PC-9 (cell line): ENCODE measurements around the gene VPS29. TPM values are rescaled to one million over a fixed set of nuclear protein-coding genes. Genes with fewer than 3 reads are reported as not detected.
"Not testable (repeated sequence)": the region's sequence is repeated elsewhere in the genome, so short reads cannot be mapped to it uniquely, and the experiment has no call there.

Experiments
- BruUV-seq: library from RNA; stranded (reverse); fragments of 400-500 nt; replicated peaks from 2 replicates; lab custom pipeline; 2021; lab: Mats Ljungman, UMichigan
- CTCF ChIA-PET: fragments of 300-600 bp; sonication (Branson Sonifier 250); formaldehyde crosslinking; loops from one replicate; lab custom pipeline; 2022; ENCODE audit warnings: antibody characterized with exemption; lab: Charles Lee
- POLR2A ChIA-PET: fragments of 300-600 bp; sonication (Branson Sonifier 250); formaldehyde crosslinking; loops from one replicate; lab custom pipeline; 2022; ENCODE audit warnings: antibody characterized with exemption; ENCODE audit not compliant: unreplicated experiment; lab: Charles Lee
- DNase-seq, 2 experiments: peaks; one replicate each; pipeline versions ENCODE4 v3.0.0 to v3.0.0-alpha.2; 2015 to 2022; ENCODE audit warnings: mixed read lengths in 1 of 2
- H2AFZ ChIP-seq: fragments of 200-600 bp; sonication (generic); 2 replicates; pipeline ENCODE4 v1.8.1; 2017; ENCODE audit warnings: antibody characterized with exemption
- H3F3A ChIP-seq: fragments of 200-600 bp; sonication (generic); 2 replicates; pipeline ENCODE4 v1.8.1; 2017; ENCODE audit warnings: antibody characterized with exemption, mild to moderate bottlenecking, low read depth; ENCODE audit not compliant: insufficient read depth
- H3K27ac ChIP-seq: fragments of 200-600 bp; sonication (generic); 2 replicates; pipeline ENCODE4 v1.6.1; 2016; ENCODE audit warnings: mixed run types
- H3K27me3 ChIP-seq: fragments of 200-600 bp; sonication (generic); 2 replicates; pipeline ENCODE4 v1.6.1; 2016; ENCODE audit warnings: low read depth, mixed run types; ENCODE audit not compliant: insufficient read depth
- H3K36me3 ChIP-seq: fragments of 200-600 bp; sonication (generic); 2 replicates; pipeline ENCODE4 v1.6.1; 2016; ENCODE audit warnings: low read depth, mixed run types
- H3K4me1 ChIP-seq: fragments of 200-600 bp; sonication (generic); replicated peaks from 2 replicates; pipeline ENCODE4 v1.6.1; 2016; ENCODE audit warnings: mixed run types; ENCODE audit not compliant: insufficient read depth
- H3K4me2 ChIP-seq: fragments of 200-600 bp; sonication (generic); 2 replicates; pipeline ENCODE4 v1.6.1; 2017; ENCODE audit warnings: mixed run types
- H3K4me3 ChIP-seq: fragments of 200-600 bp; sonication (generic); 2 replicates; pipeline ENCODE4 v1.6.1; 2016; ENCODE audit warnings: mixed run types
- H3K79me2 ChIP-seq: fragments of 200-600 bp; sonication (generic); 2 replicates; pipeline ENCODE4 v1.6.1; 2017; ENCODE audit warnings: low read depth, mixed run types
- H3K9me2 ChIP-seq: fragments of 200-600 bp; sonication (generic); 2 replicates; pipeline ENCODE4 v1.8.1; 2017; ENCODE audit warnings: mild to moderate bottlenecking; ENCODE audit not compliant: insufficient read depth
- H3K9me3 ChIP-seq: fragments of 200-600 bp; sonication (generic); 2 replicates; pipeline ENCODE4 v1.8.1; 2016; ENCODE audit warnings: low read depth; ENCODE audit not compliant: insufficient read depth
- H4K20me1 ChIP-seq: fragments of 200-600 bp; sonication (generic); 2 replicates; pipeline ENCODE4 v1.8.1; 2017; ENCODE audit not compliant: insufficient read depth
- EZH2 ChIP-seq: fragments of 200-600 bp; sonication (generic); IDR thresholded peaks from 2 replicates; pipeline ENCODE4 v1.8.0; 2017; ENCODE audit warnings: antibody characterized with exemption, low read depth
- intact Hi-C: fragments of 100-400 bp; cut with micrococcal nuclease; formaldehyde crosslinking; loops from one replicate; pipeline ENCODE4 v1.10.0; 2022; ENCODE audit not compliant: unreplicated experiment
- total RNA-seq: library from RNA; stranded (reverse); gene quantifications from 2 replicates; pipeline ENCODE4 v1.2.3, GENCODE V29; 2021
- TF ChIP-seq, protein P1 (sequence below): fragments of 200-600 bp; sonication (generic); conservative IDR thresholded peaks from 2 replicates; pipeline ENCODE4 v1.6.1; 2017; ENCODE audit warnings: mixed run types, antibody characterized with exemption, mild to moderate bottlenecking, moderate library complexity

Gene VPS29
- total RNA-seq, 1 experiment from 2014 or later, result 114 TPM

DNA sequence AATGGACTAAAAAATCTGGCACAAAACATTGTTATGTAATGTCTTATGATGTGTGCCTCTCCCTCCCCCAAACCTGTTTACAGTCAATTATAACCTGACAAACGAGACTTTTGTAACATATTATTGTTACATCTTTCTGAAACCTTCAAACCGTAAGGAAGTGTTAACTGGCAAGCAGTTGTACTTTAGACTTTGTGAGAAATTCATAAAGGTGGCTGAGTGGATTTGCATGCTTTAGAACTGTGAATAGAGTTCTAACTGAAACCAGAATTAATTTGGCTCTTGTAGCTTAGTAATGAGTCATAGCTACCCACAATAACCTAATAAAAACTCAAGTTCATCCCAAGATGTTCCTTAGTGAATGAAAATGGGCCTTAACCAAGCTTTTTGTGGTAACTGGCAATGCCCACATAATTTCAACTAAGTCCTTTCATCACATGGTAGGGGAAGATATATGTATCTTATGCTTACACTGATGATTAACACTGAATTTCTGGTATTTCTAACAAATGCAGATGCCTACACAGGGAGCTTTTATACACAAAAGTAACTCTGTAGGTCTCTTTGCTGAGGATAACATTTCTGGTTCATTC is 29.9 kb upstream of the VPS29 start:
- peaks cover 11% of the 10 kb centered on the region; the same call in 1 of the 2 replicates for H3K4me1 ChIP-seq
- intact Hi-C loops, result no loop called here
- TF ChIP-seq, protein P1, sequence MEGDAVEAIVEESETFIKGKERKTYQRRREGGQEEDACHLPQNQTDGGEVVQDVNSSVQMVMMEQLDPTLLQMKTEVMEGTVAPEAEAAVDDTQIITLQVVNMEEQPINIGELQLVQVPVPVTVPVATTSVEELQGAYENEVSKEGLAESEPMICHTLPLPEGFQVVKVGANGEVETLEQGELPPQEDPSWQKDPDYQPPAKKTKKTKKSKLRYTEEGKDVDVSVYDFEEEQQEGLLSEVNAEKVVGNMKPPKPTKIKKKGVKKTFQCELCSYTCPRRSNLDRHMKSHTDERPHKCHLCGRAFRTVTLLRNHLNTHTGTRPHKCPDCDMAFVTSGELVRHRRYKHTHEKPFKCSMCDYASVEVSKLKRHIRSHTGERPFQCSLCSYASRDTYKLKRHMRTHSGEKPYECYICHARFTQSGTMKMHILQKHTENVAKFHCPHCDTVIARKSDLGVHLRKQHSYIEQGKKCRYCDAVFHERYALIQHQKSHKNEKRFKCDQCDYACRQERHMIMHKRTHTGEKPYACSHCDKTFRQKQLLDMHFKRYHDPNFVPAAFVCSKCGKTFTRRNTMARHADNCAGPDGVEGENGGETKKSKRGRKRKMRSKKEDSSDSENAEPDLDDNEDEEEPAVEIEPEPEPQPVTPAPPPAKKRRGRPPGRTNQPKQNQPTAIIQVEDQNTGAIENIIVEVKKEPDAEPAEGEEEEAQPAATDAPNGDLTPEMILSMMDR, result no peak
- TF ChIP-seq EZH2, result no peak
- H3K27me3 ChIP-seq, result no peaks in the 10 kb centered on the region
- ChIA-PET POLR2A (interaction anchor here (0.6 kb wide), 2 partner anchors 50 to 427 kb away, joined by 3 read pairs; no protein-coding TSS in a partner anchor), CTCF (no interaction called here)
- H3F3A ChIP-seq, result peaks cover 26% of the 10 kb centered on the region
- H3K4me3 ChIP-seq, result no peak overlapping the region
- no peak overlapping the region for H3K4me2 ChIP-seq
- 0 out of 2 replicates have a peak, but pooled peaks cover 3% of the 10 kb centered on the region for H3K36me3 ChIP-seq
- no peak overlapping the region for H2AFZ ChIP-seq
- BruUV-seq, result no TSS peak
- H3K9me2 ChIP-seq, result no peaks in the 10 kb centered on the region
- H3K9me3 ChIP-seq, result no peaks in the 10 kb centered on the region
- no peaks in the 10 kb centered on the region for H4K20me1 ChIP-seq
- no peak overlapping the region for H3K27ac ChIP-seq
- H3K79me2 ChIP-seq, result no peaks in the 10 kb centered on the region
- no peak for DNase-seq

DNA sequence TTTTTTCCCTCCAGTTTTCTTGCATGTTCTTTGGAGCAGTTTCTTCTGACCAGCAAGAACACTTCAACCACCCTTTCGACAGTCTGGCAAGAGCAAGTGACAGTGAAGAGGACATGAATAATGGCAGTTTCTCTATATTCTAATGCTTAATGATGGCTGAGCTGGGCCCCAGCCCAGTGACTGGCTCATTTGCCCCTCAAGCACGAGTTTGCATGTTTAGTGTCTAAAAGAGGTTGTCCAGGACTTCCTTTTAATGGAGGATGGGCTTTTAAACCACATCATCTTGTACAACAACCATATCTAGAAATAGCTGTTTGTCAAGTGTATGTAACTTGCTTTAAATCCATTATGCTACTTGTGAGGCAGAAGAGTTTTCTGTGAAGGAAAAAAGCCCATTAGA is 28.6 kb upstream of the VPS29 start:
- CTCF ChIA-PET, result no interaction called here

DNA sequence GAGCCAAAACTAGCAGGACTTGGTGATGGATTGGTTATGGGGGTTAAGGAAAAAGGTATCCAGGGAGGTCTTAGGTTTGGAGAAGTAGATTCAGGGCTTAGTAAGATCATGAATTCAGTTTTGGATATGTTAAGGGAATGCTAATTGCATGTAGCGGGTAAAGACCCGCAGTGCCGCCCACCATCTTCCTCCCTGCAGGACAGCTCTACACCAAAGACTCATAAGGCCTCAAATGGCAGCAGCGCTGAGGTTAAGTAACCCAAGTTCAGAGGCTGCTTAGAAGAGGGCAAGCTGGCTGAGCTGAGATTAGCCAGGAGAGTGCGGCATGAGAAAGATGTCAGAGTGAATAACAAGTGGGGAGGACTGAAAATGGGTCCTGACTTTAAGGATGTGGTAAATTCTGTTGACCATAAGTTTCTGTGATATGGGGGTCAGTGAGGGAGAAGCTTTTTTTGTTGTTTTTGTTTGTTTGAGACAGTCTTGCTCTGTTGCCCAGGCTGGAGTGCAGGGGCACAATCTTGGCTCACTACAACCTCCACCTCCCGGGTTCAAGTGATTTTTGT is 26.4 kb upstream of the VPS29 start:
- POLR2A ChIA-PET, result no interaction called here

More for the DNA sequence above, 28.6 kb upstream of the VPS29 start:
- no peaks in the 10 kb centered on the region for H3K27me3 ChIP-seq
- no peaks in the 10 kb centered on the region for H3K79me2 ChIP-seq
- H3K36me3 ChIP-seq, result no peaks in the 10 kb centered on the region
- H3K4me1 ChIP-seq, result peaks cover 11% of the 10 kb centered on the region; the same call in 1 of the 2 replicates
- no peaks in the 10 kb centered on the region for H4K20me1 ChIP-seq
- TF ChIP-seq EZH2, result no peak
- TF ChIP-seq, protein P1, result no peak
- DNase-seq, result no peak
- POLR2A ChIA-PET, result no interaction called here
- BruUV-seq, result no TSS peak
- H2AFZ ChIP-seq, result no peak overlapping the region
- no peak overlapping the region for H3K4me3 ChIP-seq
- no peak overlapping the region for H3K4me2 ChIP-seq
- no peak overlapping the region for H3K27ac ChIP-seq
- H3K9me2 ChIP-seq, result no peaks in the 10 kb centered on the region
- H3K9me3 ChIP-seq, result no peaks in the 10 kb centered on the region
- H3F3A ChIP-seq, result peaks cover 22% of the 10 kb centered on the region
- intact Hi-C loops, result no loop called here

DNA sequence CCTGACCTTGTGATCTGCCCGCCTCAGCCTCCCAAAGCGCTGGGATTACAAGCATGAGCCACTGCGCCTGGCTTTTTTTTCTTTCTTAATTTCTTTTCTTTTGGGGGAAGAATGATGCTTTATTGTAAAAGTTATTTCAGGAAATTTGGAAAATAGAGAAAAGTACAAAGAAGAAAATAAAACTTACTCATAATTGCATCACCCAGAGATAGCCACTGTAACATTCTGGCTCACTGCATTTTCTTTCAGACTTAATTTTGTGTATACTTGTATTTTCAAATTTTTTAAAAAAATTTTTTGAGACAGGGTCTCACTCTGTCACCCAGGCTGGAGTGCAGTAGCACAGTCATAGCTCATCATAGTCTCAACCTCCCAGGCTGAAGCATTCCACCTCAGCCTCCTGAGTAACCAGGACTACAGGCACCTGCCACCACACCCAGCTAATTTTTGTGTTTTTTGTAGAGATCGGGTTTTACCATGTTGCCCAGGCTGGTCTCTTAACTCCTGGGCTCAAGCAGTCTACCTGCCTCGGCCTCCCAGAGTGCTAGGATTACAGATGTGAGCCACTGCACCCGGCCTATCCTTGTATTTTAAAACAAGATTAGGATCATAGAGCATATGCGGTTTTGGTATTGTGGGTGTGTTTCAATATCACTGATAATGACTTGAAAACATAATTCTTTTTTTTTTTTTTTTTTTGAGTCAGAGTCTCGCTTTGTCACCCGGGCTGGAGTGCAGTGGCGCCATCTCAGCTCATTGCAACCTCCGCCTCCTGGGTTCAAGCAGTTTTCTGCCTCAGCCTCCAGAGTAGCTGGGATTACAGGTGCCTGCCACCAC is 19.2 kb upstream of the VPS29 start:
- H3K4me2 ChIP-seq, BruUV-seq, H3K9me2 ChIP-seq: not testable (repeated sequence)

More for the DNA sequence above, 26.4 kb upstream of the VPS29 start:
- H3K27me3 ChIP-seq, result no peaks in the 10 kb centered on the region
- H3K27ac ChIP-seq, result no peak overlapping the region
- no peaks in the 10 kb centered on the region for H3K79me2 ChIP-seq
- H3F3A ChIP-seq, result 0 out of 2 replicates have a peak, but pooled peaks cover 7% of the 10 kb centered on the region
- H3K9me2 ChIP-seq, result no peaks in the 10 kb centered on the region
- no peak for DNase-seq
- H3K4me2 ChIP-seq, result no peak overlapping the region
- no peak overlapping the region for H3K4me3 ChIP-seq
- CTCF ChIA-PET, result no interaction called here
- intact Hi-C loops, result no loop called here
- 0 out of 2 replicates have a peak, but pooled peaks cover 6% of the 10 kb centered on the region for H3K4me1 ChIP-seq
- no TSS peak for BruUV-seq
- H3K36me3 ChIP-seq, result no peaks in the 10 kb centered on the region
- TF ChIP-seq EZH2, result no peak
- TF ChIP-seq, protein P1, result no peak
- no peaks in the 10 kb centered on the region for H3K9me3 ChIP-seq
- no peaks in the 10 kb centered on the region for H4K20me1 ChIP-seq
- H2AFZ ChIP-seq, result no peak overlapping the region

More for the DNA sequence above, 19.2 kb upstream of the VPS29 start:
- H3K27ac ChIP-seq, H3K79me2 ChIP-seq, H3K9me3 ChIP-seq, H3K4me3 ChIP-seq, H2AFZ ChIP-seq, H4K20me1 ChIP-seq, H3K27me3 ChIP-seq, intact Hi-C loops, H3K4me1 ChIP-seq, CTCF ChIA-PET, H3K36me3 ChIP-seq, DNase-seq, H3F3A ChIP-seq: not testable (repeated sequence)
- POLR2A ChIA-PET, result interaction anchor here (0.6 kb wide), 1 partner anchor 12 kb away, joined by 3 read pairs; no protein-coding TSS in a partner anchor
